HG03064 (cell line): Measurements from ENCODE around the gene EAF1.
"Not testable (repeated sequence)": the region's sequence is repeated elsewhere in the genome, so short reads cannot be mapped to it uniquely, and the experiment has no call there.

ENCODE experiments used
- ATAC-seq: cut with Tn5 transposase; IDR thresholded peaks from one replicate; pipeline ENCODE4 v1.9.1; 2021; ENCODE audit warnings: low read depth; ENCODE audit not compliant: unreplicated experiment

The EAF1 gene

DNA sequence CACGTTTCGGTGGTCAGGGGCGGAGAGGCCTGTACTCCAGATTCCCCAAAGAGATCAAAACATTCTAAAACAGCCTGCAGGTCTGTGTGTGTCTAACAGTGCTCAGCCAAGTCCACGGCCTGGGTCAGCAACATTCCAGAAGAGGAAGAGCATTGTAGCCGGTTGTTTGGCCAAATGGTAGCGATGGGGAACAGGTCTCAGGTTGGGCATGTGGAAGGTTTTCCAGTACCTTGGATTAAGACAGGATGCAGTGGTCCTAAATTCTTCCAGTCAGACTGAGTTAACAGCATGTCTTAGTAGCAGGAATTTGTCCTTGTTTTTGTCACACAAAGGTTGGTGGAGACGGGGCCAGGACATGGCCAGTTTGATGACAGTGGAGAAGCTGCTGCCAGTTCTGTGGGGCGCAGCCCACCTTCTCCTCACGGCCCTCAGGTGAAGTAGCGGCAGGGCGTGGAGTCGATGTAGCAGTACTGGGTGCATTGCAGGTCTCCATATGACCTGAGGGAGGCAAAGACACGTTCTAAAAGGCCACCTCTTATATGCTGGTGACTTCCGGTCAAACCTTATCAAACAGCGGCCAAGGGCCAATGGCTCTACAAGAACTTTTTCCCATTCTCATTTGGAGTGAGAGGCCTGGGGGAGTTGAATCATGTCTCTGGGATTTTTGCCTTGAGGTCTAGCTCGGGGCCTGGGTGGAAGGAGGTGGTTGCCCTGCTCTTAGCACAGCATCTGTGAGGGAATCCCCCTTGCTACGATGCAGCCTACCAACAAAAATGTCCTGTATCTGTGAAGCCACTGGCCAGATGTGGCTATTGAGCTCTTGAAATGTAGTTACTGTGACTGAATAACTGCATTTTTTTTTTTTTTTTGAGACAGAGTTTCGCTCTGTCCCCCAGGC lies 24.1 kb downstream of the EAF1 start:
- no peak for ATAC-seq

DNA sequence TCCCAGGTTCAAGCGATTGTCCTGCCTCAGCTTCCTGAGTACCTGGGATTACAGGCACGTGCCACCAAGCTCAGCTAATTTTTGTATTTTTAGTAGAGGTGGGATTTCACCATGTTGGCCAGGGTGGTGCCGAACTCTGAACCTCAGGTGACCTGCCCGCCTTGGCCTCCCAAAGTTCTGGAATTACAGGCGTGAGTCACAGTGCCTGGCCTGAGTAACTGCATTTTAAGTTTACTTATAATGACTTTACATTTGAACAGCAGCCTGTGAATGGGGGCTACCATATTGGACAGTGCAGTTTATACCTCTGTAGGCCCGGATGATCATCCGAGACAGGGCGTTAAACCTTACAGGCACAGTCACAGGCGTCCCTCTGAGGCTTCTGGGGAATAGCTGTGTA lies 24.8 kb downstream of the EAF1 start:
- no peak for ATAC-seq

GRCh38 chr3:15452961-15453360 lies 25.6 kb downstream of the EAF1 start:
- no peak for ATAC-seq

GRCh38 chr3:15453501-15453900 lies 26.1 kb downstream of the EAF1 start:
- ATAC-seq = no peak

GRCh38 chr3:15453991-15454625 lies 26.7 kb downstream of the EAF1 start:
- ATAC-seq = no peak

GRCh38 chr3:15454965-15455364 lies 27.6 kb downstream of the EAF1 start:
- ATAC-seq = no peak

- ATAC-seq = no peak
Measured at GRCh38 chr3:15455756-15456155, 28.4 kb downstream of the EAF1 start.

GRCh38 chr3:15456321-15456720 lies 28.9 kb downstream of the EAF1 start:
- ATAC-seq = no peak

DNA sequence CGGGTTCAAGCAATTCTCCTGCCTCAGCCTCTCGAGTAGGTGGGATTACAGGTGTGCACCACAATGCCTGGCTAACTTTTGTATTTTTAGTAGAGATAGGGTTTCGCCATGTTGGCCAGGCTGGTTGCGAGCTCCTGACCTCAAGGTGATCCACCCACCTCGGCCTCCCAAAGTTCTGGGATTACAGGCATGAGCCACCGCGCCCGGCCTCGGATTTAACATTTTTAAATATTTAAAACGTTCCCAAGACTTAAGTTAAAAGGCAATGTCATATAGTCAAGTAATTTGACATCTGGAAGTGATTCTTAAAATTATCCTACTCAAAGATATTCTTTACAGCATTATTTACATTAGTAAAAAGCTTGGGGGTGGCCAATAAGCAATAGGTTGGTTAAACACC lies 29.5 kb downstream of the EAF1 start:
- ATAC-seq = not testable (repeated sequence)

DNA sequence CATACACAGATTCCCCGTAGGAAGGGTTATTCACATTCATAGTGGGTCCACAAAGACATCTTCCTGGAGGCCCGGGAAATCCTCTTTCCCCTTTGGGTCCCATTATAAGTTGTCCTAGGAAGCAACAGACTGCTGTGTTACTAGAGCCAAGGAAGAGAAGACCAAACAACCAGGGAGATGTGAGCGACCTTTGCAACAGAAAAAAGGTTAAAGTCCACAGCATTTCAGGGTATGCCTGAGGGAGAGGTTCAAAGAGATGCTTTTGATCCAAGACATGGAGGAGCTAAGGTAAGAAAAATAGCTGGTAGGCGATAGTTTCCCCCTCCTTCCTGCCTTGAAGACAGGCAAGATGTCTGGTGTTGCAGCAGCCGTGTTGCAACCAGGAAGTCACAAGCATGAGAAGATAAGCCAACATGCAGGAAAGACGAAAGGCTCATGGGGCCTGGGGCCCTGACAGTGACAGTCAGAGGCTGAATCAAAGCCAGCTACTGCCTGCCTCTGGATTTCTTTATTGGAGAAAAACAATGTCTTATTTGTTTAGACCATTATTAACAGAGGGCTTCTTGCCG lies 30.9 kb downstream of the EAF1 start:
- no peak for ATAC-seq

- no peak for ATAC-seq
Measured at GRCh38 chr3:15460891-15461531, 33.6 kb downstream of the EAF1 start.

DNA sequence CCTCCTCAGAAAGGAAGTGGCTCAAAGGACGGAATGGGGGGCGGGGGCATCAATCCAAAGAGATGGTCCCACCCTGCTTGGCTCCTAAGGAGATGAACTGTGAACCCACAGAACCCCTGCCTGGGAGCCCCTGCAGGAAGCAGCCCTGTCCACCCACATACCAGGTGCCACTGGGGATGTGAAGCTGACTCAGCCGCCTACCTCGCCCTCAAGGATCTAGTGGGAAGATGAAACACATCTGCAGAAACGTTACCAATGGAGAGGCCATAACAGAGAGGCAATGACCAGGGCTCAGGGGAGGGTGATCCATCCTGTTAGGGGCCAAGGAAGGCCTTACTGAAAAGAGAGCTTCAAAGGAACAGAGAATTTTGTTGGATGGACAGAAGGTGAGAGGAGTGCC lies 35.1 kb downstream of the EAF1 start:
- ATAC-seq = no peak

- ATAC-seq = no peak
Measured at GRCh38 chr3:15465876-15466585, 38.6 kb downstream of the EAF1 start.

- ATAC-seq = no peak
Measured at GRCh38 chr3:15467227-15468181, 40.1 kb downstream of the EAF1 start.

DNA sequence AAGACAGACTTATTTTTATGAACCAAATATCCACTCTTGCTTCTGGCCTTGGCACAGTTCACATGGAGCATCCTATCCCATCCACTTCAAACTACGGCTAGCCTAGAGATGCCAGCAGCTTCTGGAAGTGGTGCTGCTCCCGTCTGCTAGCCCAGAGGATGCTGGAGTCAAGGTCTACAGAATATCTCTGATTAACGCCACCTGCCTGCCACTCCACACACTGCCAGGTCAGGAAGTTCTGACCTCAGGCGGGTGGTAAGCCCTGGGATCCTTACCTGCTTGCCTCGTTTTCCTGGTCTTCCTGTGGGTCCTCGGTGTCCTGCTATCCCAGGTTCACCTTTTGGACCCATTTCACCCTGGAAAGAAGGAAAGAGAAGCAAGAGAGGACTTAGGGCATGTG lies 42.9 kb downstream of the EAF1 start:
- ATAC-seq = no peak

GRCh38 chr3:15470849-15471248 lies 43.5 kb downstream of the EAF1 start:
- no peak for ATAC-seq

- no peak for ATAC-seq
Measured at GRCh38 chr3:15471861-15472260, 44.5 kb downstream of the EAF1 start.

DNA sequence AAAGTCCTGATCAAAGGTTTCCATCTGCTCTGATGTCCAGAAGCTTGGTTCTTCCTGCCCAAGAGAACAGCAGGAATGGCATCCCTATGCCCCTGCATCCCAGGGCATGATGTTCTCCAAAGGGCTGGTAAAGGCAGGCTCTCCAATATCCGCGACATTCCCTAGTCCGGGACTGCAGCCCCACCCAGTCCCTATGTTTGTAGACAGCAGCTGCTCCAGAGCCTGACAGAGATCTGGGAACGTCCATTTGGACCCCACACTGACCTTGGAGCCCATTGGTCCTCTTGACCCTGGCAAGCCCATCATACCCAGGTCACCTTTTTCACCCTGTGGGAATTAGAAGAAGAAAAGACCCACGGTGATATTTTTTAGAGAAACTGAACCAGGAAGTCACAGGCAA lies 47.8 kb downstream of the EAF1 start:
- no peak for ATAC-seq

- no peak for ATAC-seq
Measured at GRCh38 chr3:15476378-15476777, 49.0 kb downstream of the EAF1 start.
